Measurements from ENCODE around the gene ULK1. TPM values are rescaled to one million over a fixed set of nuclear protein-coding genes. Genes with fewer than 3 reads are reported as not detected.

ULK1 gene
- total RNA-seq, 1 donor from 2014 or later: 27.0 TPM

- no peak for ATAC-seq (ENCODE audit: low read depth)
- DNase-seq: no peak
- TF ChIP-seq, protein P1, sequence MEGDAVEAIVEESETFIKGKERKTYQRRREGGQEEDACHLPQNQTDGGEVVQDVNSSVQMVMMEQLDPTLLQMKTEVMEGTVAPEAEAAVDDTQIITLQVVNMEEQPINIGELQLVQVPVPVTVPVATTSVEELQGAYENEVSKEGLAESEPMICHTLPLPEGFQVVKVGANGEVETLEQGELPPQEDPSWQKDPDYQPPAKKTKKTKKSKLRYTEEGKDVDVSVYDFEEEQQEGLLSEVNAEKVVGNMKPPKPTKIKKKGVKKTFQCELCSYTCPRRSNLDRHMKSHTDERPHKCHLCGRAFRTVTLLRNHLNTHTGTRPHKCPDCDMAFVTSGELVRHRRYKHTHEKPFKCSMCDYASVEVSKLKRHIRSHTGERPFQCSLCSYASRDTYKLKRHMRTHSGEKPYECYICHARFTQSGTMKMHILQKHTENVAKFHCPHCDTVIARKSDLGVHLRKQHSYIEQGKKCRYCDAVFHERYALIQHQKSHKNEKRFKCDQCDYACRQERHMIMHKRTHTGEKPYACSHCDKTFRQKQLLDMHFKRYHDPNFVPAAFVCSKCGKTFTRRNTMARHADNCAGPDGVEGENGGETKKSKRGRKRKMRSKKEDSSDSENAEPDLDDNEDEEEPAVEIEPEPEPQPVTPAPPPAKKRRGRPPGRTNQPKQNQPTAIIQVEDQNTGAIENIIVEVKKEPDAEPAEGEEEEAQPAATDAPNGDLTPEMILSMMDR (IDR thresholded peaks at IDR 0.05): no peak
- H3K27me3 Mint-ChIP-seq: no peaks in the 10 kb centered on the region
- no peaks in the 10 kb centered on the region for H3K9me3 Mint-ChIP-seq
- H3K27ac Mint-ChIP-seq: no peak overlapping the region
- intact Hi-C loops (cut with micrococcal nuclease): loop anchor here (1.0 to 10.0 kb wide), 5 partner anchors 26 to 1048 kb away; partner anchors contain the start of genes EP400 and RAN
- CTCF ChIA-PET: no interaction called here
- peaks cover 33% of the 10 kb centered on the region for H3K4me1 Mint-ChIP-seq
- H3K36me3 Mint-ChIP-seq (ENCODE audit: low read depth): peaks cover 11% of the 10 kb centered on the region
- no peak overlapping the region for H3K4me3 Mint-ChIP-seq
- POLR2A ChIA-PET: interaction anchor here (1.1 to 2.8 kb wide), 4 partner anchors 27 to 212 kb away, joined by 4 to 14 read pairs (median 6); partner anchors contain the start of genes EP400 and SFSWAP
Measured at GRCh38 chr12:131922772-131923171, 28.4 kb downstream of the ULK1 start.

DNA sequence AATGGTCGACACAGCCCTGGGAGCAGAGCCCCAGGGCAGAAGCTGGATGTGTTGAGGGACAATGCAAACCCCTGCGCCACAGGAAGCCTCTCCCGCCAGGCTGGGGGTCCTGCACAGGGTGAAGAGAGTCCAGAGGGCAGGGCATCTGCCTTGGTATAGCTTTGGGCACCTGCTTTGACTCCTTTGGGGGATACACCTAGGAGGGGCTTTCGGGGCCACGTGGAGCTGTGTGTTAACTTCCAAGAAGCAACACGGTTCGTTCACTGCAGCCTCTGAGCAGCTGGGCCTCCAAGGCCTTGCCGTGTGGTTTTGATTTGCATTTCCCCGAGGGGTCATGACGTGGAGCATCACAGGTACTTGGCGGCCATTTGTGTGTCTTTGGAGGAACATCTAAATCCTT is 28.8 kb downstream of the ULK1 start:
- ChIA-PET CTCF (no interaction called here), POLR2A (interaction anchor here (0.7 to 2.8 kb wide), 5 partner anchors 27 to 212 kb away, joined by 4 to 14 read pairs (median 5); partner anchors contain the start of genes EP400 and SFSWAP)
- H3K36me3 Mint-ChIP-seq (ENCODE audit: low read depth): peaks cover 11% of the 10 kb centered on the region
- no peaks in the 10 kb centered on the region for H3K9me3 Mint-ChIP-seq
- ATAC-seq (ENCODE audit: low read depth) (peak; percentile 83), DNase-seq (peak; percentile 68)
- peak overlapping the region; percentile 55 for H3K4me3 Mint-ChIP-seq
- TF ChIP-seq, protein P1 (IDR thresholded peaks at IDR 0.05): no peak
- peaks cover 37% of the 10 kb centered on the region for H3K4me1 Mint-ChIP-seq
- H3K27me3 Mint-ChIP-seq: no peaks in the 10 kb centered on the region
- intact Hi-C loops (cut with micrococcal nuclease): loop anchor here (1.0 to 10.0 kb wide), 5 partner anchors 26 to 1048 kb away; partner anchors contain the start of genes EP400 and RAN
- peak overlapping the region; percentile 71 for H3K27ac Mint-ChIP-seq

DNA sequence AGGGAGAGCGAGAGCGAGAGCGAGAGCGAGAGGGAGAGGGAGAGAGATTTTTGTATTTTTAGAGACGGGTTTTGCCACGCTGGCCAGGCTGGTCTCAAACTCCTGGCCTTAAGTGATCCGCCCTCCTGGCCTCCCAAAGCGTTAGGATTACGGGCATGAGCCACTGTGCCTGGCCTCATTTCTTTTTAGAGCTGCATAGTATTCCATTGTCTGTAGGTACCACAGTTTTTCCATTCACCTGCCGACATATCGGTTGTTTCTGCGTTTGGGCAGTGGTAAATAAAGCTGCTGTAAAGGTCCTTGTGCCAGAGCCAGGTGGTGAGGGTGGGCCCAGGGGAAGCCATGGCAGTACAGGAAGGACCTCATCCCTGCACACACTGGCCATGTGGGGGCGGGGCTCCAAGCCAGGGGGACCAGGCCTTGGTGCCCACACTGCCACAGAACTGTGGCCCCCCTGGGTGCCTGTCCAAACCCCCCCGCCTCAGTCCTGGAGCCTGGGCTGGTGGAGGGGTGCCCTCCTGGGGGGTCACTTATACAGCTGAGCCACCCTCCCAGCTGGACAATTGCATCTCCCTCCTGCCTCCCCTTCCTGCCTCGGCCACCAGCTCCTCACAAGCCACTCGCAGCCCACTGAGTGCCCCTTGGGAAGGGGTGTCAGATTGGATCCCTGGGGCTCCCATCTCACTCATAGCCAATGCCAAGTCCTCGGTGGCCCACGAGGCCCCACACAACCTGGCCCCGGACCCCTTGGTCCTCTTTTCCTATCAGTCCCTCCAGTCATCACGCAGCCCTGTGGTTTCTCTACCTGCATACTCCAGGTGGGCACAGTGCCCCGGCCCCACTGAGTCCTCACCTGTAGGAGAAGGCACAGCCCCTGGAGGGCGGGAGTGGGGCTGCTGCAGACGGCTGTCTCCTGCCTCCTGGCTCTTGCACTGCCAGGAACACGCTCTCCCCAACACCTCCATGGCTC is 33.0 kb downstream of the ULK1 start:
- CTCF ChIA-PET: no interaction called here
- H3K9me3 Mint-ChIP-seq: no peaks in the 10 kb centered on the region
- H3K4me1 Mint-ChIP-seq: peaks cover 51% of the 10 kb centered on the region
- H3K4me3 Mint-ChIP-seq: peak overlapping the region; percentile 94
- ATAC-seq (ENCODE audit: low read depth) (no peak), DNase-seq (no peak)
- peaks cover 16% of the 10 kb centered on the region for H3K36me3 Mint-ChIP-seq (ENCODE audit: low read depth)
- POLR2A ChIA-PET: interaction anchor here (0.7 to 2.7 kb wide), 4 partner anchors 12 to 152 kb away, joined by 6 to 23 read pairs (median 8); partner anchors contain the start of gene EP400
- TF ChIP-seq, protein P1 (IDR thresholded peaks at IDR 0.05): no peak
- peak overlapping the region; percentile 43 for H3K27ac Mint-ChIP-seq
- intact Hi-C loops (cut with micrococcal nuclease): loop anchor here (2.0 to 10.0 kb wide), 5 partner anchors 99 to 1053 kb away; partner anchors contain the start of genes MMP17, PGAM5 and RAN
- no peaks in the 10 kb centered on the region for H3K27me3 Mint-ChIP-seq

GRCh38 chr12:131928080-131928710 is 33.8 kb downstream of the ULK1 start:
- H3K4me1 Mint-ChIP-seq: peaks cover 43% of the 10 kb centered on the region
- no peaks in the 10 kb centered on the region for H3K9me3 Mint-ChIP-seq
- TF ChIP-seq, protein P1 (IDR thresholded peaks at IDR 0.05): no peak
- peaks cover 23% of the 10 kb centered on the region for H3K36me3 Mint-ChIP-seq (ENCODE audit: low read depth)
- no peak for ATAC-seq (ENCODE audit: low read depth)
- intact Hi-C loops (cut with micrococcal nuclease): loop anchor here (2.0 to 10.0 kb wide), 5 partner anchors 99 to 1053 kb away; partner anchors contain the start of genes MMP17, PGAM5 and RAN
- H3K4me3 Mint-ChIP-seq: peak overlapping the region; percentile 94
- no peaks in the 10 kb centered on the region for H3K27me3 Mint-ChIP-seq
- DNase-seq: no peak
- CTCF ChIA-PET: no interaction called here
- peak overlapping the region; percentile 77 for H3K27ac Mint-ChIP-seq
- POLR2A ChIA-PET: interaction anchor here (0.5 to 2.7 kb wide), 9 partner anchors 10 to 947 kb away, joined by 3 to 23 read pairs (median 4); partner anchors contain the start of gene EP400
